Measurements from ENCODE around the gene MUC4. TPM values are rescaled to one million over a fixed set of nuclear protein-coding genes. Genes with fewer than 3 reads are reported as not detected.

Gene MUC4
- total and polyA plus RNA-seq, 2 donors from 2014 or later, result 0.19 TPM; not detected in 1

- peaks cover 0 to 24% (median 16%) of the 10 kb centered on the region in 3 donors for H3K36me3 ChIP-seq (ENCODE audit: control insufficient read depth in 2 of 3, insufficient read depth in 3 of 3, low read length in 3 of 3)
- DNase-seq (peak in 1 of 5 donors; percentile 68), FAIRE-seq (no peak)
- no peak for TF ChIP-seq CTCF (IDR thresholded peaks at IDR 0.05; ENCODE audit: borderline replicate concordance, extremely low read depth, insufficient read depth)
- no peaks in the 10 kb centered on the region for H3K9me3 ChIP-seq (ENCODE audit: control insufficient read depth in 2 of 3, insufficient read depth in 1 of 3, low read length in 3 of 3)
- H3K4me1 ChIP-seq (ENCODE audit: control insufficient read depth in 2 of 3, insufficient read depth in 2 of 3, low read depth in 1 of 3, low read length in 3 of 3), result no peaks in the 10 kb centered on the region
- intact Hi-C loops (cut with DNase I), result no loop called here
- peak overlapping the region in 1 of 2 donors; percentile 35 for H3K27ac ChIP-seq (ENCODE audit: low read depth in 2 of 2, low read length in 2 of 2)
- H3K9ac ChIP-seq (ENCODE audit: low read length in 3 of 3), result no peak overlapping the region
- H3K4me3 ChIP-seq (ENCODE audit: low read length in 3 of 3), result no peak overlapping the region
- no peaks in the 10 kb centered on the region for H3K27me3 ChIP-seq (ENCODE audit: control insufficient read depth, insufficient read depth, low read length)
These were observed 106.4 kb downstream of the MUC4 start for GRCh38 chr3:195705081-195705991.

GRCh38 chr3:195704433-195704999 is 107.2 kb downstream of the MUC4 start:
- H3K9ac ChIP-seq (ENCODE audit: low read length in 3 of 3), result no peak overlapping the region
- no peak overlapping the region for H3K27ac ChIP-seq (ENCODE audit: low read depth in 2 of 2, low read length in 2 of 2)
- intact Hi-C loops (cut with DNase I), result no loop called here
- no peak for DNase-seq
- FAIRE-seq, result no peak
- H3K4me3 ChIP-seq (ENCODE audit: low read length in 3 of 3), result no peak overlapping the region
- H3K36me3 ChIP-seq (ENCODE audit: control insufficient read depth in 2 of 3, insufficient read depth in 3 of 3, low read length in 3 of 3), result peaks cover 0 to 28% (median 13%) of the 10 kb centered on the region in 3 donors
- no peaks in the 10 kb centered on the region for H3K9me3 ChIP-seq (ENCODE audit: control insufficient read depth in 2 of 3, insufficient read depth in 1 of 3, low read length in 3 of 3)
- H3K27me3 ChIP-seq (ENCODE audit: control insufficient read depth, insufficient read depth, low read length), result no peaks in the 10 kb centered on the region
- TF ChIP-seq CTCF (IDR thresholded peaks at IDR 0.05; ENCODE audit: borderline replicate concordance, extremely low read depth, insufficient read depth), result no peak
- H3K4me1 ChIP-seq (ENCODE audit: control insufficient read depth in 2 of 3, insufficient read depth in 2 of 3, low read depth in 1 of 3, low read length in 3 of 3), result no peaks in the 10 kb centered on the region

DNA sequence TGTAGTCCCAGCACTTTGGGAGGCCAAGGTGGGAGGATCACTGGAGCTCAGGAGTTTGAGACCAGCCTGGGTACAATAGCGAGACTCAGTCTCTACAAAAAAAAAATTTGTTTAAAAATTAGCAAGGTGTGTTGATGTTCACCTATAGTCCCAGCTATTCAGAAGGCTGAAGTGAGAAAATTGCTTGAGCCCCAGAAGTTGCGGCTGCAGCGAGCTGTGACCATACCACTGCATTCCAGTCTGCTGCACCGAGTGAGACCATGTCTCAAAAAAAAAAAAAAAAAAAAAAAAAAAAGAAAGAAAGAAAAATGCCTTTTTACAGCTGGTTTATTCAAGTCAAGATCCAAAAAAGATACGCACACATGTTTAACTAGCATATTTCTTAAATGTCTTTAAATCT is 108.0 kb downstream of the MUC4 start:
- no peak for FAIRE-seq
- Histone ChIP-seq H3K27me3 (ENCODE audit: control insufficient read depth, insufficient read depth, low read length) (no peaks in the 10 kb centered on the region), H3K4me3 (ENCODE audit: low read length in 3 of 3) (no peak overlapping the region), H3K9me3 (ENCODE audit: control insufficient read depth in 2 of 3, insufficient read depth in 1 of 3, low read length in 3 of 3) (no peaks in the 10 kb centered on the region), H3K27ac (ENCODE audit: low read depth in 2 of 2, low read length in 2 of 2) (no peak overlapping the region), H3K36me3 (ENCODE audit: control insufficient read depth in 2 of 3, insufficient read depth in 3 of 3, low read length in 3 of 3) (peaks cover 0 to 23% (median 8%) of the 10 kb centered on the region in 3 donors), H3K4me1 (ENCODE audit: control insufficient read depth in 2 of 3, insufficient read depth in 2 of 3, low read depth in 1 of 3, low read length in 3 of 3) (no peaks in the 10 kb centered on the region), H3K9ac (ENCODE audit: low read length in 3 of 3) (no peak overlapping the region)
- intact Hi-C loops (cut with DNase I), result no loop called here
- TF ChIP-seq CTCF (IDR thresholded peaks at IDR 0.05; ENCODE audit: borderline replicate concordance, extremely low read depth, insufficient read depth), result no peak
- peak in 2 of 5 donors; percentile 46 to 63 for DNase-seq
